Esophagus muscularis mucosa (tissue), 4 donors: Measurements from ENCODE around the gene GALNS. TPM values are rescaled to one million over a fixed set of nuclear protein-coding genes. Genes with fewer than 3 reads are reported as not detected.

Source experiments
- DNase-seq: peaks from one replicate; pipeline ENCODE4 v3.0.0-alpha.2; 2017; ENCODE audit errors: extremely low spot score
- H3K27ac ChIP-seq, 4 donors: fragments of 200-600 bp; sonication (generic); replicated peaks in 1 of 4; 1 replicate in 3 of 4; 2 replicates in 1 of 4; pipeline ENCODE4 v1.5.1; 2016 to 2019; ENCODE audit warnings: mild to moderate bottlenecking in 1 of 4
- H3K27me3 ChIP-seq, 4 donors: fragments of 200-600 bp; sonication (generic); one replicate each; pipeline versions ENCODE4 v1.5.1 to v1.6.0; 2016 to 2019
- H3K36me3 ChIP-seq, 4 donors: fragments of 200-600 bp; sonication (generic); one replicate each; pipeline ENCODE4 v1.5.1; 2016 to 2019
- H3K4me1 ChIP-seq, 4 donors: fragments of 200-600 bp; sonication (generic); one replicate each; pipeline ENCODE4 v1.5.1; 2016 to 2019
- H3K4me3 ChIP-seq, 4 donors: fragments of 200-600 bp; sonication (generic); 1 replicate in 2 of 4; 2 replicates in 2 of 4; pipeline ENCODE4 v1.5.1; 2016 to 2019; ENCODE audit warnings: mild to moderate bottlenecking in 4 of 4, moderate library complexity in 1 of 4
- H3K9me3 ChIP-seq, 4 donors: fragments of 200-600 bp; sonication (generic); 1 replicate in 3 of 4; 2 replicates in 1 of 4; pipeline ENCODE4 v1.5.1; 2016 to 2019
- CTCF ChIP-seq, 3 experiments: fragments of 200-600 bp in 2 of 3; fragments of 450-650 bp in 1 of 3; sonication (generic) in 2 of 3; IDR thresholded peaks; one replicate each; pipeline ENCODE4 v1.5.1; 2017 to 2019; ENCODE audit warnings: antibody characterized with exemption in 3 of 3, mild to moderate bottlenecking in 2 of 3, moderate library complexity in 1 of 3
- EP300 ChIP-seq: sonication (generic); formaldehyde crosslinking; IDR thresholded peaks from one replicate; pipeline ENCODE4 v1.6.1; 2017; ENCODE audit warnings: antibody characterized with exemption
- POLR2A ChIP-seq: fragments of 450-650 bp; IDR thresholded peaks from one replicate; pipeline ENCODE4 v1.6.1; 2017; ENCODE audit warnings: antibody characterized with exemption, moderate library complexity, mild to moderate bottlenecking, low read depth
- POLR2AphosphoS5 ChIP-seq, 2 donors: sonication (generic); formaldehyde crosslinking; IDR thresholded peaks; one replicate each; pipeline ENCODE4 v1.6.1; 2017; ENCODE audit warnings: antibody characterized with exemption in 2 of 2
- WGBS: methylation state at CpG from one replicate; pipeline ENCODE4 v1.1.5; 2018; 5-methylcytosine and 5-hydroxymethylcytosine counted together
- intact Hi-C: fragments of 100-400 bp; cut with DNase I; formaldehyde crosslinking; loops from one replicate; pipeline ENCODE4 v1.15.1; 2023
- total RNA-seq, 4 donors: library from RNA; depleted of rRNA; stranded (reverse); fragments of >200 nt; gene quantifications; one replicate each; pipeline versions ENCODE4 v1.1.0 to v1.2.1, GENCODE V29; 2016

GALNS gene
- total RNA-seq, 4 donors from 2014 or later: 9.5 to 19.1 (median 11.0) TPM

- DNase-seq: no peak
- H3K27ac ChIP-seq: peak overlapping the region; percentile 91 to 94 (median 92)
- TF ChIP-seq POLR2AphosphoS5 (IDR thresholded peaks at IDR 0.05): no peak
- no peak for TF ChIP-seq EP300
- TF ChIP-seq POLR2A: no peak
- TF ChIP-seq CTCF (IDR thresholded peaks at IDR 0.05): no peak
- H3K4me3 ChIP-seq: no peak overlapping the region
- intact Hi-C loops: no loop called here
- peaks cover 60 to 100% (median 99%) of the 10 kb centered on the region in 4 donors for H3K4me1 ChIP-seq
- 91% methylated on average over 16 of the region's 19 CpGs for WGBS
- H3K36me3 ChIP-seq: peaks cover 0 to 11% (median 2%) of the 10 kb centered on the region in 4 donors
- H3K27me3 ChIP-seq: no peaks in the 10 kb centered on the region
- H3K9me3 ChIP-seq: no peaks in the 10 kb centered on the region
Observed at GRCh38 chr16:88764080-88764479, 92.7 kb downstream of the GALNS start.

Other genes starting within 250 kb of the GALNS start
- not detected for gene IL17C, start 218.4 kb downstream of the GALNS start, total RNA-seq
- 100 to 1,000 TPM in 2 of 4 donors, 10 to 100 TPM in 2; 46.5 to 156 (median 99.2) TPM for gene CYBA, start 205.9 kb downstream of the GALNS start, total RNA-seq
- gene MVD, start 193.9 kb downstream of the GALNS start, total RNA-seq: 10 to 100 TPM; 27.0 to 32.4 (median 29.3) TPM
- gene SNAI3, start 170.4 kb downstream of the GALNS start, total RNA-seq: under 1 TPM; 0.26 to 0.83 (median 0.59) TPM
- 10 to 100 TPM; 23.3 to 33.5 (median 27.5) TPM for gene RNF166, start 150.5 kb downstream of the GALNS start, total RNA-seq
- 10 to 100 TPM in 2 of 4 donors, 1 to 10 TPM in 2; 8.9 to 14.7 (median 10.3) TPM for gene CTU2, start 150.4 kb downstream of the GALNS start, total RNA-seq
- 100 to 1,000 TPM; 140 to 298 (median 182) TPM for gene PIEZO1, start 71.7 kb downstream of the GALNS start, total RNA-seq
- 1 to 10 TPM in 1 of 4 donors, under 1 TPM in 2, not detected in 1; 0.17 to 1.4 (median 0.34) TPM for gene CDT1, start 53.2 kb downstream of the GALNS start, total RNA-seq
- gene APRT, start 45.0 kb downstream of the GALNS start, total RNA-seq: 100 to 1,000 TPM in 2 of 4 donors, 10 to 100 TPM in 2; 60.6 to 141 (median 98.6) TPM
- 10 to 100 TPM; 22.9 to 35.8 (median 29.6) TPM for gene TRAPPC2L, start 180 bp upstream of the GALNS start, total RNA-seq
- gene PABPN1L, start 9.7 kb upstream of the GALNS start, total RNA-seq: not detected
- 10 to 100 TPM in 1 of 4 donors, 1 to 10 TPM in 3; 2.0 to 10.4 (median 3.5) TPM for gene CBFA2T3, start 120.3 kb upstream of the GALNS start, total RNA-seq
- gene ACSF3, start 236.9 kb upstream of the GALNS start, total RNA-seq: 10 to 100 TPM; 23.5 to 29.8 (median 27.2) TPM